ENCODE measurements around the gene ARHGEF4. TPM values are rescaled to one million over a fixed set of nuclear protein-coding genes. Genes with fewer than 3 reads are reported as not detected.

ARHGEF4 gene
- polyA plus RNA-seq, 3 donors: 0.05 TPM; not detected in 2

DNA sequence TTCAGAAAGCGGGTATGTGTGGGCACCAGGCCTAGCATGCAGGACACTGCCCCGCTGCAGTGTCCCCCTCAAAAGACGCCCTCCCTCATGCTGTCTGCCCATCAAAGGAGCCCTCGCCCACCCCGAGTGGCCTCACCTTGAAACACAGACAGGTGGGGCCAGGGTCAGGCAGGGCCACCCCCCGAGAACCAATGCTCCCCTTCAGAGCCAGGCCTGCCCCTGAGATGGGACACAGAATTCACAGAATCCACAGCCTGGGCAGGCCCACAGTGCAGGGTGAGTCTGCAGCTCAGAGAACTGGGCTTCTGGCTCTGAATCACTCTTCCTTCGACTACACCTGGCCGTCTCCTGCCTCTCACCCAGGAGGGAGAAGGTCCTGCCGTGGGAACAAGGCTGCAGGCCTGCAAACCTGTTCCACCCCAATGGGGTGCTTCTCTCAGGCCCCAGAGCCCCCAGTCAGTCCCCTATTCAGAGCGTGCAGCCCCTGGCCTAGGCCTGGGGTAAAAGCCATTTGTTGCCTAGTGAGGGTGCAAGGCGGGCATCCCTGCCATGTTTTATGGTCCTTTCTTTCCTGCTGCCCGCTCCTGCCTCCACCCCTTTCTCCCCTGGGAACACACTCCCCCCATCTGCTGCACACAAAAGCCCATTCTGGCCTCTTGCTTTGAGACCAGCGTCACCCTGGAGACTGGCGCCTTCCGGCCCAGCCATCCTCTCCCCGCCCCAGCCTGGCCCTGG, 11.3 kb upstream of the ARHGEF4 start:
- TF ChIP-seq, protein P1, sequence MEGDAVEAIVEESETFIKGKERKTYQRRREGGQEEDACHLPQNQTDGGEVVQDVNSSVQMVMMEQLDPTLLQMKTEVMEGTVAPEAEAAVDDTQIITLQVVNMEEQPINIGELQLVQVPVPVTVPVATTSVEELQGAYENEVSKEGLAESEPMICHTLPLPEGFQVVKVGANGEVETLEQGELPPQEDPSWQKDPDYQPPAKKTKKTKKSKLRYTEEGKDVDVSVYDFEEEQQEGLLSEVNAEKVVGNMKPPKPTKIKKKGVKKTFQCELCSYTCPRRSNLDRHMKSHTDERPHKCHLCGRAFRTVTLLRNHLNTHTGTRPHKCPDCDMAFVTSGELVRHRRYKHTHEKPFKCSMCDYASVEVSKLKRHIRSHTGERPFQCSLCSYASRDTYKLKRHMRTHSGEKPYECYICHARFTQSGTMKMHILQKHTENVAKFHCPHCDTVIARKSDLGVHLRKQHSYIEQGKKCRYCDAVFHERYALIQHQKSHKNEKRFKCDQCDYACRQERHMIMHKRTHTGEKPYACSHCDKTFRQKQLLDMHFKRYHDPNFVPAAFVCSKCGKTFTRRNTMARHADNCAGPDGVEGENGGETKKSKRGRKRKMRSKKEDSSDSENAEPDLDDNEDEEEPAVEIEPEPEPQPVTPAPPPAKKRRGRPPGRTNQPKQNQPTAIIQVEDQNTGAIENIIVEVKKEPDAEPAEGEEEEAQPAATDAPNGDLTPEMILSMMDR (IDR thresholded peaks at IDR 0.05): no peak
- 94% methylated on average over 16 of the region's 16 CpGs for WGBS (ENCODE audit: insufficient coverage)
- Histone ChIP-seq H3K27ac (ENCODE audit: low read depth in 1 of 2, low read length in 2 of 2) (no peak overlapping the region), H3K36me3 (replicated peaks in 1 of 2; ENCODE audit: control insufficient read depth in 1 of 2, insufficient read depth in 2 of 2, low read length in 2 of 2) (no peaks in the 10 kb centered on the region), H3K4me1 (ENCODE audit: control insufficient read depth in 1 of 2, insufficient read depth in 2 of 2, low read length in 2 of 2) (no peaks in the 10 kb centered on the region), H3K9ac (ENCODE audit: insufficient read depth, low read length, poor library complexity, severe bottlenecking) (no peak overlapping the region), H3K4me3 (replicated peaks in 1 of 3; ENCODE audit: low read depth in 2 of 3, low read length in 3 of 3) (no peak overlapping the region), H4K20me1 (ENCODE audit: insufficient read depth, low read length) (no peaks in the 10 kb centered on the region), H3K4me2 (replicated peaks; ENCODE audit: extremely low read depth, low read length, poor library complexity, severe bottlenecking) (no peak overlapping the region), H3K79me2 (ENCODE audit: insufficient read depth, low read length) (no peaks in the 10 kb centered on the region), H2AFZ (ENCODE audit: insufficient read depth, low read depth, low read length, poor library complexity, severe bottlenecking) (no peak overlapping the region), H3K9me3 (replicated peaks in 1 of 2; ENCODE audit: control insufficient read depth in 1 of 2, insufficient read depth in 1 of 2, low read length in 2 of 2) (no peaks in the 10 kb centered on the region), H3K27me3 (ENCODE audit: control insufficient read depth in 2 of 2, insufficient read depth in 2 of 2, low read length in 2 of 2) (no peaks in the 10 kb centered on the region)
- DNase-seq: no peak
- intact Hi-C loops (cut with micrococcal nuclease): no loop called here
- H3K4me3 Mint-ChIP-seq: no peak overlapping the region
- peak overlapping the region in 2 of 7 donors; percentile 69 to 74 for H3K27ac Mint-ChIP-seq
- peaks cover 6% of the 10 kb centered on the region for H3K4me1 Mint-ChIP-seq
- H3K36me3 Mint-ChIP-seq: no peaks in the 10 kb centered on the region
- peaks cover 0 to 2% (median 0%) of the 10 kb centered on the region in 7 donors for H3K9me3 Mint-ChIP-seq
- H3K27me3 Mint-ChIP-seq (ENCODE audit: low read depth in 3 of 3): peaks cover 1 to 2% (median 1%) of the 10 kb centered on the region in 3 donors

DNA sequence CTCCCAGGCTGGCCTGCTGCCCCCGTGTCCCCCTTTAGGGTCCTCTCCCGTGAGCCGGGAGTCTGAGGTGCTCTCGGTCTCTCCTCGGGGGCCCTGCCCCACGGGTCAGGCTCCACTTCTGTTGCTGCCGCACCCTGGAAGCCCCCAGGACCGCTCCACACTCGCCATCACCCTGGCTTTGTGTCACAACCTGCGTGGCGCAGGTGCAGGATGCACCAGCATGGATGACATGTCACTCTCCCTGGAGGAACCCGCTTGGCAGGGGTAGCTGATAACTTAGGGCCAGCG, 10.8 kb upstream of the ARHGEF4 start:
- Mint-ChIP-seq H3K4me3 (no peak overlapping the region), H3K27me3 (ENCODE audit: low read depth in 3 of 3) (peaks cover 1 to 2% (median 1%) of the 10 kb centered on the region in 3 donors), H3K4me1 (peaks cover 6% of the 10 kb centered on the region), H3K36me3 (no peaks in the 10 kb centered on the region), H3K27ac (no peak overlapping the region), H3K9me3 (no peaks in the 10 kb centered on the region)
- TF ChIP-seq, protein P1 (IDR thresholded peaks at IDR 0.05): no peak
- 96% methylated on average over 13 of the region's 13 CpGs for WGBS (ENCODE audit: insufficient coverage)
- DNase-seq: no peak
- no peaks in the 10 kb centered on the region for H3K9me3 ChIP-seq (replicated peaks in 1 of 2; ENCODE audit: control insufficient read depth in 1 of 2, insufficient read depth in 1 of 2, low read length in 2 of 2)
- no peak overlapping the region for H3K9ac ChIP-seq (ENCODE audit: insufficient read depth, low read length, poor library complexity, severe bottlenecking)
- H2AFZ ChIP-seq (ENCODE audit: insufficient read depth, low read depth, low read length, poor library complexity, severe bottlenecking): no peak overlapping the region
- intact Hi-C loops (cut with micrococcal nuclease): no loop called here
- H3K4me3 ChIP-seq (replicated peaks in 1 of 3; ENCODE audit: low read depth in 2 of 3, low read length in 3 of 3): no peak overlapping the region
- no peaks in the 10 kb centered on the region for H3K79me2 ChIP-seq (ENCODE audit: insufficient read depth, low read length)
- no peaks in the 10 kb centered on the region for H3K4me1 ChIP-seq (ENCODE audit: control insufficient read depth in 1 of 2, insufficient read depth in 2 of 2, low read length in 2 of 2)
- H3K36me3 ChIP-seq (replicated peaks in 1 of 2; ENCODE audit: control insufficient read depth in 1 of 2, insufficient read depth in 2 of 2, low read length in 2 of 2): no peaks in the 10 kb centered on the region
- no peaks in the 10 kb centered on the region for H3K27me3 ChIP-seq (ENCODE audit: control insufficient read depth in 2 of 2, insufficient read depth in 2 of 2, low read length in 2 of 2)
- no peaks in the 10 kb centered on the region for H4K20me1 ChIP-seq (ENCODE audit: insufficient read depth, low read length)
- no peak overlapping the region for H3K27ac ChIP-seq (ENCODE audit: low read depth in 1 of 2, low read length in 2 of 2)
- H3K4me2 ChIP-seq (replicated peaks; ENCODE audit: extremely low read depth, low read length, poor library complexity, severe bottlenecking): no peak overlapping the region

All from CD14-positive monocyte (primary cell).